Activated CD8-positive, alpha-beta memory T cell treated with anti-CD3 and anti-CD28 coated beads, Interleukin-2, amount 50 U/mL, for 4 hours (primary cell): ENCODE data around the gene PLCB3.
"Not testable (repeated sequence)": the region's sequence is repeated elsewhere in the genome, so short reads cannot be mapped to it uniquely, and the experiment has no call there.

ENCODE experiments used
- DNase-seq: peaks from one replicate; pipeline ENCODE4 v3.0.0-alpha.2; 2020

Gene PLCB3

GRCh38 chr11:64306563-64306875, 55.2 kb downstream of the PLCB3 start:
- no peak for DNase-seq

GRCh38 chr11:64306876-64307622, 55.7 kb downstream of the PLCB3 start:
- no peak for DNase-seq

GRCh38 chr11:64307795-64308194, 56.5 kb downstream of the PLCB3 start:
- not testable (repeated sequence) for DNase-seq

- no peak for DNase-seq
Measured at GRCh38 chr11:64312947-64313346, 61.6 kb downstream of the PLCB3 start.

GRCh38 chr11:64313491-64314145, 62.3 kb downstream of the PLCB3 start:
- no peak for DNase-seq

- no peak for DNase-seq
Measured at GRCh38 chr11:64314146-64314804, 62.9 kb downstream of the PLCB3 start.

- DNase-seq = no peak
Measured at GRCh38 chr11:64314805-64315561, 63.7 kb downstream of the PLCB3 start.

GRCh38 chr11:64315667-64316526, 64.6 kb downstream of the PLCB3 start:
- not testable (repeated sequence) for DNase-seq

- DNase-seq = no peak
Measured at GRCh38 chr11:64316672-64317324, 65.5 kb downstream of the PLCB3 start.

- peak; percentile 89 for DNase-seq
Measured at GRCh38 chr11:64317325-64317960, 66.1 kb downstream of the PLCB3 start, which contains the start of gene TRMT112. Gene TRMT112, minus strand, starts transcription at chr11:64317559. Its CDS starts 33 bp downstream, at chr11:64317526.

- peak; percentile 93 for DNase-seq
Measured at GRCh38 chr11:64317961-64318765, 66.8 kb downstream of the PLCB3 start, which contains the start of gene PRDX5. Gene PRDX5, plus strand, starts transcription at chr11:64318121. Its CDS starts 95 bp downstream, at chr11:64318216.
